Fibroblast of skin of back (primary cell): ENCODE data around the gene WBP1.
"Not testable (repeated sequence)": the region's sequence is repeated elsewhere in the genome, so short reads cannot be mapped to it uniquely, and the experiment has no call there.

Experiments used
- DNase-seq: peaks from one replicate; pipeline ENCODE4 v3.0.0-alpha.2; 2013

Gene WBP1

DNA sequence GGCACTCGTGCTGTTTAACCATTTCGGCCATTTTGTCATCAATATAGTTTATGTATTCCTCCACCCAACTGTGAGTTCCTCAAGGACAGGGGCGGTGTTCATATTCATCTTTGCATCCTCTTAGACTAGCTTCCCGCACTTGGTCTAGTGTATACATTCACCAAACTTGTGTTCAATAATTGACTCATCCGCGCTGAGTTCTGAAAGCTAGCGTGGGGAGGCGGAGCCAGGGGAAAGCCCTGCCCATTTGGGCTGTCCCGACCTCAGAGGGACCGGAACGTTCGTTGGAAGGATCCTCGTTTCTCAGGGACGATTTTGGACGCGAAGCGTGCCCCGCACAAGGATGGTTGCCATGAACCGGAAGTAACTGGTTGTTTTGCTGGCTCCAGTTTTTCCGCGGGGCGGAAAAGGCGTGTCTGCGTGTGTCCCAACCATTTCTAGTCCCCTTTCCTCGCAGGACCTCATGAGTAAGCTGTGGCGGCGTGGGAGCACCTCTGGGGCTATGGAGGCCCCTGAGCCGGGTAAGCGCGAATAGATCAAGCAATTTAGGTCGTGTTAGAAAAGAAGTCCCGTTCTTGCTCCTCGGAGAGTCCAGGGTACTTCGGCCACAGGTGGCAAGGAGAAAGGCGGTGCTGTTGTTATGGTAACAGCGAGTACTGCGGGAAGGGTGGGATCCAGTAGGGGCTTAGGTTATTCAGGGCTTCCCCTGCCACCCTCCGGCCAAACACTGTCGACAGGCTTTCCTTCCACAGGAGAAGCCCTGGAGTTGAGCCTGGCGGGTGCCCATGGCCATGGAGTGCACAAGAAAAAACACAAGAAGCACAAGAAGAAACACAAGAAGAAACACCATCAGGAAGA, 3.4 kb upstream of the WBP1 start, which contains the start of gene INO80B:
Gene INO80B (plus strand): TSS at position 434 of the 858 bp plus-strand sequence. CDS start 30 bp downstream, at position 464.
- DNase-seq = peak; percentile 97

DNA sequence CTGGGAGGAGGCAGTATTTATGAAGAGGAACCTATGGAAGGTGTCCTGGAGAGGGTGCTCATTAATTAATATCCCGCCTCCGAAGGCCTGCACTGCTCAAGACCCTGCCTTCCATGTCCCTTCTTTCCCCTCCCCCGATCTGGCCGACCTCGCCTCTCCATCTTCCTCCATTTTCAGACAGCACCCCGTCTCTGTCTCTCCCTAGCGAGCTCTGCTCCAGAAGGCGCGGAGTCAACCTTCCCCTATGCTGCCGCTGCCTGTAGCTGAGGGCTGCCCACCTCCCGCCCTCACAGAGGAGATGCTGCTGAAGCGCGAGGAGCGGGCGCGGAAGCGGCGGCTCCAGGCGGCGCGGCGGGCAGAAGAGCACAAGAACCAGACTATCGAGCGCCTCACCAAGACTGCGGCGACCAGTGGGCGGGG, 1.1 kb upstream of the WBP1 start:
- no peak for DNase-seq

DNA sequence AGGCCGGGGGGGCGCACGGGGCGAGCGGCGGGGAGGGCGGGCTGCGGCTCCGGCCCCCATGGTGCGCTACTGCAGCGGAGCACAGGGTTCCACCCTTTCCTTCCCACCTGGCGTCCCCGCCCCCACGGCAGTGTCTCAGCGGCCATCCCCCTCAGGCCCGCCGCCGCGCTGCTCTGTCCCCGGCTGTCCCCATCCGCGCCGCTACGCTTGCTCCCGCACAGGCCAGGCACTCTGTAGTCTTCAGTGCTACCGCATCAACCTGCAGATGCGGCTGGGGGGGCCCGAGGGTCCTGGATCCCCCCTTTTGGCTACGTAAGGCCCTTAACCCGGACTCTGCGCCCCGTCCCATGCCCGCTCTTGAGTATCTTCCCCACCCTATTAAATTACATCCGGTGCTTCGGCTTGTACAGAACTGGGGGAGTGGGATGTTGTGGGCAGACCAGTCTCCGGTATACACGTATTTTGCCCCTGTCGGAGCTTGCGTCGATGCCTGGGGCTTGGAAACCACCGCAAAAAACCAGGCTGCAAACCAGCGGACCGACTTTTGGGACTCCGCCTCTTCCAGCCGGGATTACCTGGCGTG, 598 bp upstream of the WBP1 start:
- DNase-seq = peak; percentile 35

DNA sequence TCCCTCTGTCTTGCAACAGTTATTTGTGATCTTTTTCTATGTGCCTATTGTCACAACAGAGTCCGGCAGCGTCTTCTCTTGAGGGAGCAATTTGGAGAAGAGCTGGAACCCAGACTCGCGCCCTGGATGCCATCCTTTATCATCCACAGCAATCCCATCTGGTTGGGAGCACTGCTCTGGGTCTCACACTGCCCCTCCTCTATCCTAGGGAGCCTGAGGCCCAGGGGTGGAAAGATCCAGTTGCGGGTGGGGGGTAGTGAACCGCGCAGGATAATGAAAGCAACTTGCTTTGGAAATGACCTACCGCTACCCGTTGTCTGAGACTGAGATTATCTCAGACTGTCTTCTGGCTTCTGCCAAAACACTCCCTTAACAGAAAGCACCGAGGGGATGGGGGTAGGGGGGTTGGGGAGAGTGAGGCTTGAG, 713 bp downstream of the WBP1 start:
- no peak for DNase-seq

DNA sequence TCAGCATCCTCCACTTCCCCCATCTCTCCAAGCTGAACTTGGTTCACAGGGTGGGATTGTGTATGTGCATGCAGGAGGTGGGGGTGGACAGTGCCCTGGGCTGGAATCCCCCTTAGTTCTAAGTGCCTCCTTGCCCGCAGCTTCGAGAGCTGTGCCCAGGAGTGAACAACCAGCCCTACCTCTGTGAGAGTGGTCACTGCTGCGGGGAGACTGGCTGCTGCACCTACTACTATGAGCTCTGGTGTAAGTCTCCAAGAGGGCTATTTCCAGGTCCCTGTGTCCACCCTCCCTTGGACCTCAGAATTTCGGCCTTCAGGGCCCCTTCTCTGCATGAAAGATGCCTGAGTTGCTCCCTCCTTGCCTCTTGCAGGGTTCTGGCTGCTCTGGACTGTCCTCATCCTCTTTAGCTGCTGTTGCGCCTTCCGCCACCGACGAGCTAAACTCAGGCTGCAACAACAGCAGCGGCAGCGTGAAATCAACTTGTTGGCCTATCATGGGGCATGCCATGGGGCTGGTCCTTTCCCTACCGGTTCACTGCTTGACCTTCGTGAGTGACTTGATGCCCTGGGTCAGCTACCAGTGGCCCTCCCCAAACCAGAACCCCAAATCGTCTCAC, 1.4 kb downstream of the WBP1 start:
- DNase-seq = not testable (repeated sequence)

DNA sequence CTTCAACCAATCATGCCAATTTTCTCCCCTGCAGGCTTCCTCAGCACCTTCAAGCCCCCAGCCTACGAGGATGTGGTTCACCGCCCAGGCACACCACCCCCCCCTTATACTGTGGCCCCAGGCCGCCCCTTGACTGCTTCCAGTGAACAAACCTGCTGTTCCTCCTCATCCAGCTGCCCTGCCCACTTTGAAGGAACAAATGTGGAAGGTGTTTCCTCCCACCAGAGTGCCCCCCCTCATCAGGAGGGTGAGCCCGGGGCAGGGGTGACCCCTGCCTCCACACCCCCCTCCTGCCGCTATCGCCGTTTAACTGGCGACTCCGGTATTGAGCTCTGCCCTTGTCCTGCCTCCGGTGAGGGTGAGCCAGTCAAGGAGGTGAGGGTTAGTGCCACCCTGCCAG, 1.9 kb downstream of the WBP1 start:
- not testable (repeated sequence) for DNase-seq

DNA sequence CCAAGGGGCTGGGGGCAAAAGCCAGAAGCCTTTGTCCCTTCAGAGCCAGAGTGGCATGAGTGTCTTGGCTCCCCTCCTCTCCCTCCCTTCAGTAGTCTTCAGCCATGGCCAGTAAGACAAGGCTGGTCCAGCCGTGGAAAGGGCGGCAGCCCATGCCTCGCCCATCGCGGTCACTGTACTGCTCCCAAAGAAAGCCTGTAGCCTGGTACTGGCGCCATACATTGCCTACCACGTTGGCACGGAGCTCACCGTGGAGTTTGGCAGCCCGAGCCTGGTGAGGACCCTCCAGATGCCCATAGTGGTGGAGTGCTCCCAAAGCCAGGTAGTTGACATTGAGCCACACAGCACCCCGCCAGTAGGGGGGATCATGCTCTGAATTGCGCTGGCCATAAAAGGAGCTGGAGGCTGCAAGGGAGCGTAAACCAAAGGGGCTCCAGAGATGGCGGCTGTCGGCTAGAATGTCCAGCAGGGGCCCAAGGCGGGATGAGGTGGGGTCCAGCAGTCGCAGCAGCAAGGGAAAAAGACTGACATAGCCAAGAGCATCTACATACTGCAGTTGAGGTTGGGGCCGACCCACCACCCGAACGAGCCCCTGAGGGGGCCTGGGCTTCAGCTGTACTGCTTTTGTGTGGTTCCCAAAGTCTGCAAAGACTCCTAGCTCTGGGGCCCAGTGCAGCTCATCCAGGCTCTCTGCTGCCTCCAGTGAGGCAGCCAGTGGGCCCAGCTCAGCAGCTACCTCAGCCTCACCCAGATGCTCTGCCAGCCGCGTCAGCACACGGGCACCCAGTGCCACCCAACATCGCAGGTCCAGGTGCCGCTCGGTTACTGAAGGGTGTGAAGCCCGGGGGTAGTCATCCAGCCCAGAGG, 3.2 kb downstream of the WBP1 start:
- no peak for DNase-seq

DNA sequence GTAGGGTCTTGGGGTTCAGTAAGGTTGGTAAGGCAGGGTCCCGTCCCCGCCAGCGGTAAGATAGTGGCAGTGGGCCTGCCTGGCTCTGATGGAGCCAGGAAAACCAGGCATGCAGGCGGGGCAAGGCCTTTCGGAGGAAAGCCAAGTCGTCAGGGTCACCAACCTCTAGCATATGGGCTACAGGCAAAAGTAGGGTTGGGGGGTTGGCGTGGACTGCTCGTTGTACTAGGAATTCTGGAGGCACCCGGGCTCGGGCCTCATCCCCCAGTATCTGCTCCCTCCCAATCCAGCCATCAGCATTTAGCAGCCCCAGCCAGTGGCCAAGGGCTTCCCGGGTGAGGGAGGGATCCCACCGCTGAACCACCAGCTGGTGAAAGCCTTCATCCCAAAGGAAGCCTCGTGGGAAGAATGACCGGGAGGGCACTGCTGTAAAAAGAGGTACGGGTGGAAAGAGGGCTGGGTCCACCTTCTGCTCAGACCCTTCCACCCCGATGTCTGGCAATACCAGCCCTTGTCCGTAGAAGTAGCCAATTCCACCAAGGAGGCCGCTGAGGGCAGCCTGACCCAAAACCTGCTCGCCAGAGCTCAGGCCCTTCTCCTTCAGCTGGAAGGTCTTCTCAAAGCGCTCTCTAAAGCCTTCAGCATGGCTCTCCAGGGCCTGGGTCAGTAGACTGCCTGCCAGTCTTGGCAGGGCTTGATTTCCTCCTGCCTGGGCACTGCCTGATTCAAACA, 4.0 kb downstream of the WBP1 start:
- no peak for DNase-seq

DNA sequence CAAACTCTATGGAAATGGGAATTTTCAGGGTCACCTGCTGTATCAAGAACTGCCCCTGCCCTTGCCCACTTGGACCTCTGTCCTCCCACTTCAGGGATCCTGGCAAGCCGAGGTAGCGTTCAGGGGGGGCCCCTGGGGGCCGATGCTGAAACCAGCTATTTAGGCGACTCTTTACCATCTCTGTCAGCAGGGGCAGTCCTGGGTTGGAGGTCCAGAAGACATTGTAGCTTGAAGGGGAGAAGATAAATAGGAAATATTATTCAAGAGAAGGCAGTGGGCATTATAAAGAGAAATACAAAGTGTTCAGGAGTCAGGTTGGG, 4.5 kb downstream of the WBP1 start:
- no peak for DNase-seq

DNA sequence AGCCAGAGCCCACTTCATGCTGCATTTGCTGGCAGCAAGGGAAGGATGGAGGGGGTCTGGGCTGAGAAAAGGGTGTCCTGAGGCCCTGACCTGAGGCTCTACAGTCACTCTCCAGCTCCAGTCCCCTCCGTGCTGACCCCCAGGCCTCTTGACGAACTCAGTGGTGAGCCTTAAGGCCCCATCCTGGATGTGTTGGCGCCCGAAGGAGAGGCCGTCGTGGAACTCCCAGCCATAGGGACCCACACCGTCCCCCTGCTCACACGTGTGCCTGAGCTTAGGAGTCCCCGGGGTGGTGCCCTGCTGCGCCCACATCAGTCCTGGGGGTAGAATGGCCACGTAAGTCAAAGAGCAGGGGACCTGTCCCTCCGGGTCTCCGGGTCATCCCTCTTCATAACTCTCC, 6.2 kb downstream of the WBP1 start:
- DNase-seq = no peak

DNA sequence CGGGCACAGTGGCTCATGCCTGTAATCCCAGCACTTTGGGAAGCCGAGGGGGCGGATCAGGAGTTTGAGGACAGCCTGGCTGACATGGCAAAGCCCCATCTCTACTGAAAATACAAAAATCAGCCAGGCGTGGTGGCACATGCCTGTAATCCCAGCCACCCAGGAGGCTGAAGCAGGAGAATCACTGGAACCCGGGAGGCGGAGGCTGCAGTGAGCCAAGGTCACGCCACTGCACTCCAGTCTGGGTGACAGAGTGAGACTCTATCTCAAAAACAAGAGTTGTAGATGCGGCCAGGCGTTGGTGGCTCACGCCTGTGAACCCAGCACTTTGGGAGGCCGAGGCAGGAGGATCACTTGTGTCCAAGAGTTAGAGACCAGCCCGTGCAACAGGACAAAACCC, 12.5 kb downstream of the WBP1 start:
- not testable (repeated sequence) for DNase-seq

DNA sequence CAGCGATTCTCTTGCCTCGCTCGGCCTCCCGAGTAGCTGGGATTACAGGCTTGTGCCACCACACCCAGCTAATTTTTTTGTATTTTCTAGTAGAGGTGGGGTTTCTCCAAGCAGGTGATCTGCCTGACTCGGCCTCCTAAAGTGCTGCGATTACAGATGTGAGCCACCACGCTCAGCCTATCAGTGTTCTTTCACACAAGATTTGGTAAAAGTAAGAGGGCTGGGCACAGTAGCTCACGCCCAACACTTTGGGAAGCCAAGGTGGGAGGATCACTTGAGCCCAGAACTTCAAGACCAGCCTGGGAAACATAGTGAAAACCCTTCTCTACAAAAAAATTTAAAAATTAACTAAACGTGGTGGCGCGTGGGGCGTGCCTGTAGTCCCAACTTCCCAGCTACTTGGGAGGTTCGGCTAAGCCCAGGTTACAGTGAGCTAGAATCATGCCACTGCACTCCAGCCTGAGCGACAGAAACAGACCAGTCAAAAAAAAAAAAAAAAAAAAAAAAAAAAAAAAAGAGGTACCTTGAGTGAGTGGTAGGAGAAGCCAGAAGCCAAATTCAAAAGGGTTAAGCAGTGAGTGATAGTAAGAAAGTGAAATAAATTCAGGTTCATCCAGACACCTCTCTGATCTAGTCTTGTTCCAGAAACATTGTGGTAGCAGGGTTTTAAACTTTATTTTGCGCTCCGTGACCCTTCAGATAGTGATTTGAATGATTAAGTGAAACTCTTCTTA, 13.3 kb downstream of the WBP1 start:
- no peak for DNase-seq

DNA sequence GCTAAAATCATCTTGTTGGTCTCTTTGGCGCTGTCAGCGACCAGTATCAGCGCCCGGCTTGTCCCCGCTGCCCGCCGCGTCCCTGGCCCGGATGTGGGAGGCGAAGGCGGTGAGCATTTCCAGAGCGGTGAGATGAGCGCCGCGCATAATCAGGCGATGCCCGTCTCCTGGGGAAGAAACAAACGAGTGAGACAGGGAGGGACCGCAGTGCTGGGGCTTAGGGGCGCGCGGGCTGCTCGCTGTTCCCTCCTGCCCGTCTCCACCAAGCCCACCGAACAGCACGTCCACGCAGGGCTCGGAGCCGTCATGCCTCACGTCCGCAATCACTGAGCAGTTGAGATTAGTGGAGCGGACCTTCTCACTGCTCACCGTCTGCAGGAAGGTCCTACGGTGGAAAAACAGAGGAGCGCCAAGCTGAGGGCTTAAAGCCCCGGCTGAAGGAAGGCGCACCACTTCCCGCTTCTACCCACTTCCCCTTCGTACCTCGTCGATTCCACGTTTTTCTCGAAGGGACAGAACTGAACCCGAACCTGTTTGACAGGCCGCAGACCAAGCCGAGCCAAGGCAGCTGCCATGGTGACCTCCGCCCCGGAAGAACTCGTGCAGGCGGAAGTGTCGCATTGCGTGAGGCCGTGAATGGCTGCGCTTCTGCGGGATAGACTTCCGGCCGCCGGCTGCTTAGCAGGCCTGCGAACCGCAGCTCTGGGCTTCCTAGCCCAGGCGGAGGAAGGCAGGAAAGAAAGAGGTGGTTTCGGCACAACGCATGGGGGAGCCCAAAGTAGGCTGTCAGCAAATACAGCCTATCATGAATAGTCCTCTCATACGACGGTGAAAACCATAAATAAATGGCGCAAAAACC, 14.1 kb downstream of the WBP1 start, which contains the start of gene MRPL53:
Gene MRPL53 (minus strand): TSS at position 595 of the 859 bp plus-strand sequence. CDS start 20 bp downstream, at position 575.
- peak; percentile 94 for DNase-seq

DNA sequence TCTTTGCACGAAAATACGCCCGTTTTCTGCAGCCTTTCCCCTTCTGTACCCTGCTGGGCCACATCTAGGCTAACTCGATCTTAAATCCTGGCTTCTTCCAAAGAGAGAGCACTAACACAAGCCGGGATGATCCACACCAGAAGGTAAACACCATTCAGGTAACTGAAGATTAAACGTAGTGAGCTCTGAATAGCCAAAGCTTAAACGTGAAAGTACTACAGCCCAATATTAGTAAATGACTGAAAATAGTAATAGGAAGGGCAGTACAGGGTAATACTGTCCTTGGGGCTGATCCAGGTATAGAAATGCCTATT, 14.7 kb downstream of the WBP1 start:
- DNase-seq = no peak

DNA sequence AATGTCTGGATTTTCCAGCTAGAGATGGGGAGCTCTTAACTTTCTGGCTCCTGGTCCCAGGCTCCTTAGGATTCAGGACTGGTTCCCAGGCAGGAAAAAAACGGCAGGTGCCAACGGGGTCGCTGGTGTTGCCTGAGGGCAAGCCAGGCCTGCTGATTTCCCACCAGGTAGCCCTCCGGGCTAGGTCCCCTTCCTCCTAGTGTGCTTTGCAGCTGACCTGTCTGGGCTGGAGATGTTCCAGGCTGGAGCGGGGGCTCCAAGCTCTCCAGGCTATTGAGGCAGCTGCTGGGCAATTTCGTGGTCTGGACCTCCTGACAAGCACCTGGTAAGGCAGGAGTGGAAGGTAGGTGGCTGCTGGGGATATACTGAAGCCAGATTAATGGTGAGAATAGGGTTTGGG, 16.2 kb downstream of the WBP1 start:
- DNase-seq = no peak

DNA sequence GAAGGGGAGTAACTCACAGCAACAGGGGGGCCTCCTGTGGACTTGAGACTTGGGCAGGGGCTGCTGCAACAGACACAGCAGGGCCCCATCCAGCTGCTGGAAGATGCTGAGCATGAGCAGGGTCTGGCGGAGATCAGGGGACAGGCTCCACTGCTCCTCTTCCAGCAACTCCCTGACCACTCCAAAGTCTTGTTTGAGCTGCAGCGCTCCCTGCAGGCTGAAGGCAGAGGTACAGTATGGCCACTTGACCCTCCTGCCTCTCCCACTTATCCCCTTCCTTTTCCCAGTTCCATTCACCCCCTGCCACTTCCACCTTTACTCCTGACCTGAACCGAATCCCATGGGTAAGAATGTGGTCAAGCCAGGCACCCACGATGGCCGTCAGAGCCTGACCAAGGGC, 16.7 kb downstream of the WBP1 start:
- DNase-seq = no peak

DNA sequence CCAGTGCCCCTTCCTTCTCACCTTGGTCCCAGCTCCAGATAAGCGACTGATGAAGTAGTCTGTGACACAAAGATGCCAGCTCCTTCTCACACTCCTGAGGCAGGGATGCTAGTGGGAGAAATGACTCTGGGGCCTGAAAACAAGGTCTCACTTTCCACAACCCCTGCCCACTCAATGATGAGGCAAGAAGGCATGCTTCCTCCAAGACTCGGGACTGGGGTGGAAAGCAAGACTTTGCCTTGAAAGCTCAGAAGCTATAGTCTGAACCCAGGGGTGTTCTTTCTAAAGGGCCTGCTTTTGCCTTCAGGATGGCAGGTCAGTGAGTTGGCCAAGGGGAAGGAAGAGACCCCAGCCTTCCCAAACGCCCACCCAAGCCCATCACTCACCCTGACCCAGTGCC, 23.2 kb downstream of the WBP1 start:
- DNase-seq = no peak

DNA sequence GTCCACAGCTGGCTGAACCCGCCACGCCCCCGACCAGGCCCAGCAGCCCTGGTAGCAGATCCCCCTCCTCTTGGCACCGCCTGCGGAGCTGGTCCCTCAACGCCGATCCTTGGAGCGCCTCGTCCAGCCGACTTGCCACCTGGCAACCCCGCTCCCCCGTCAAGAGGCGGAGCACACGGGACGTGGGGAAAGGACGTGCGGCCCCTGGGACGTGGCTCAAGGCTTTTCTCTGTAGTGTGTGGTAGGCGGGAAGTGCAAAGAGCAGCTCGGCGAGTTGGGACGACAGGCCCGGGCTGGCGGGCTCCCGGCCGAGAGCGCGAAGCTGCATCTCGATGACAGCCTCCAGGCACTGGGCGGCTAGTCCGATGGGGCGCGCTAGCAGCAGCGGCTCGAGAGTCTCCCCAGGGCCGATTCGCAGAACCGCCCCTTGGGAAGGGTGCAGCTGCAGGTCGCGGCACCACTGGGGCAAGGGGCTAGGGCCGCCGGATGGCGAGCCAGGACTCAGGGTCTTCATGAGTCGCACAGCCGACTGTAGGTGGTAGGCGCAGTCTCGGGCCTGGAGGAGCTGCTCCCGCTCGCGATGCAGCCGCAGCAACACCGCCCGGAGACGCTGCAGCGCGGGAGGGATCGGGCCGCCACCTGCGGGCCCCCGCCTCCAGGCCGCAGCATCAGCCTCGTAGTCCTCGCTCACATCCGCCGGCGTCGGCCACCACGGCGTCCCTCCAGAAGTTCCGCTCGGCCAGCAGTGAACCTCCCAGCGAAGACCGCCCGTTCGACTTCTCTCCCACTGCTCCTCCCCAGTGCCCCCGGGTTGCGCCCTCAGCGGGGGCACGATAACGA, 23.9 kb downstream of the WBP1 start:
- DNase-seq = no peak
